SU-DHL-6 (cell line): ENCODE results near the gene KCNQ1OT1.

Experiments
- H2AFZ ChIP-seq: fragments of 200-600 bp; sonication (generic); 2 replicates; pipeline ENCODE4 v1.6.1; 2014; ENCODE audit warnings: low read depth, mild to moderate bottlenecking, moderate library complexity, mixed read lengths, antibody characterized with exemption, low read length; ENCODE audit not compliant: severe bottlenecking
- H3F3A ChIP-seq: fragments of 200-600 bp; shearing (Covaris generic); 2 replicates; pipeline ENCODE4 v1.6.0; 2016; ENCODE audit warnings: antibody characterized with exemption, mild to moderate bottlenecking; ENCODE audit not compliant: insufficient read depth
- H3K27ac ChIP-seq: fragments of 200-600 bp; sonication (generic); 2 replicates; pipeline ENCODE4 v1.5.1; 2016; ENCODE audit warnings: low read depth, mild to moderate bottlenecking, low read length, moderate library complexity, mixed read lengths
- H3K27me3 ChIP-seq: fragments of 200-600 bp; sonication (generic), shearing (Covaris generic); 2 replicates; pipeline ENCODE4 v1.6.0; 2014; ENCODE audit warnings: mild to moderate bottlenecking, low read length
- H3K36me3 ChIP-seq: fragments of 200-600 bp; sonication (generic); 2 replicates; pipeline ENCODE4 v1.6.1; 2014; ENCODE audit warnings: mild to moderate bottlenecking, low read length, mixed read lengths
- H3K4me2 ChIP-seq: fragments of 300-600, 200-600 bp; shearing (Covaris generic), sonication (generic); 2 replicates; pipeline ENCODE4 v1.6.0; 2014; ENCODE audit warnings: low read length, low read depth, mild to moderate bottlenecking; ENCODE audit not compliant: poor library complexity, severe bottlenecking
- H3K4me3 ChIP-seq: fragments of 200-600 bp; sonication (generic); 2 replicates; pipeline ENCODE4 v1.5.1; 2014; ENCODE audit warnings: antibody characterized with exemption, low read length, mild to moderate bottlenecking, mixed read lengths; ENCODE audit not compliant: insufficient read depth, poor library complexity, severe bottlenecking
- H3K79me2 ChIP-seq: fragments of 200-600 bp; sonication (generic); 2 replicates; pipeline ENCODE4 v1.6.1; 2014; ENCODE audit warnings: mild to moderate bottlenecking, low read length, moderate library complexity; ENCODE audit not compliant: insufficient read depth
- H3K9ac ChIP-seq: fragments of 200-600 bp; sonication (generic); 2 replicates; pipeline ENCODE4 v1.7.0; 2014; ENCODE audit warnings: mild to moderate bottlenecking, low read length
- H3K9me2 ChIP-seq: fragments of 200-600 bp; sonication (generic); replicated peaks from 2 replicates; pipeline ENCODE4 v1.6.1; 2014; ENCODE audit warnings: low read length; ENCODE audit not compliant: insufficient read depth
- H3K9me3 ChIP-seq: fragments of 200-600 bp; sonication (generic); 2 replicates; pipeline ENCODE4 v1.6.1; 2014; ENCODE audit warnings: low read length, mixed read lengths; ENCODE audit not compliant: insufficient read depth
- H4K20me1 ChIP-seq: fragments of 200-600 bp; sonication (generic); 2 replicates; pipeline ENCODE4 v1.6.1; 2014; ENCODE audit warnings: low read depth, mild to moderate bottlenecking, antibody characterized with exemption, low read length, moderate library complexity, mixed read lengths
- EZH2phosphoT487 ChIP-seq: fragments of 200-600 bp; sonication (generic), shearing (Covaris generic); conservative IDR thresholded peaks from 2 replicates; pipeline ENCODE4 v1.6.1; 2018; ENCODE audit warnings: mild to moderate bottlenecking, antibody characterized with exemption, low read length, moderate library complexity, mixed read lengths
- TF ChIP-seq, protein P1 (sequence below): fragments of 200-600 bp; sonication (generic); IDR thresholded peaks from one replicate; pipeline ENCODE4 v1.5.1; 2017; ENCODE audit warnings: antibody characterized with exemption, mild to moderate bottlenecking, low read length, moderate library complexity; ENCODE audit not compliant: insufficient read depth, poor library complexity, severe bottlenecking

Gene KCNQ1OT1

DNA sequence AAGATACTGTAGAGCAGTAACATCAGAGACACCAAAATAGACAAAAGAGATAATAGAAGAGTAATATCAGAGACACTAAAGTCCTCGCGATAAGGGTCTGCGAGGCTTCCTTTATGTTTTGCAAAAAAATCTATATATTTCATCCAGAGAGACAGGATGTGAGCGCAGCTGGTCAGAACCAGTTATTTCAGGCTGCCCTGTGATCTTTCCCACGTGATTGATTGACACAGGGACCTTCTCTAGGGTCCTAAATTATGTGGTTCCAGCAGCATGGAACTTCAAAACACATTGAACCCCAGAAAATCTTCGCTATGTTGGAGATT, 136.9 kb downstream of the KCNQ1OT1 start:
- Histone ChIP-seq H3K9me2 (no peaks in the 10 kb centered on the region), H3K4me2 (no peak overlapping the region), H3K9ac (no peak overlapping the region), H2AFZ (no peak overlapping the region), H3K27me3 (no peaks in the 10 kb centered on the region), H3K36me3 (no peaks in the 10 kb centered on the region), H3F3A (no peaks in the 10 kb centered on the region), H3K27ac (no peak overlapping the region), H3K9me3 (no peaks in the 10 kb centered on the region), H3K4me3 (no peak overlapping the region), H4K20me1 (no peaks in the 10 kb centered on the region), H3K79me2 (no peaks in the 10 kb centered on the region)
- TF ChIP-seq, protein P1, sequence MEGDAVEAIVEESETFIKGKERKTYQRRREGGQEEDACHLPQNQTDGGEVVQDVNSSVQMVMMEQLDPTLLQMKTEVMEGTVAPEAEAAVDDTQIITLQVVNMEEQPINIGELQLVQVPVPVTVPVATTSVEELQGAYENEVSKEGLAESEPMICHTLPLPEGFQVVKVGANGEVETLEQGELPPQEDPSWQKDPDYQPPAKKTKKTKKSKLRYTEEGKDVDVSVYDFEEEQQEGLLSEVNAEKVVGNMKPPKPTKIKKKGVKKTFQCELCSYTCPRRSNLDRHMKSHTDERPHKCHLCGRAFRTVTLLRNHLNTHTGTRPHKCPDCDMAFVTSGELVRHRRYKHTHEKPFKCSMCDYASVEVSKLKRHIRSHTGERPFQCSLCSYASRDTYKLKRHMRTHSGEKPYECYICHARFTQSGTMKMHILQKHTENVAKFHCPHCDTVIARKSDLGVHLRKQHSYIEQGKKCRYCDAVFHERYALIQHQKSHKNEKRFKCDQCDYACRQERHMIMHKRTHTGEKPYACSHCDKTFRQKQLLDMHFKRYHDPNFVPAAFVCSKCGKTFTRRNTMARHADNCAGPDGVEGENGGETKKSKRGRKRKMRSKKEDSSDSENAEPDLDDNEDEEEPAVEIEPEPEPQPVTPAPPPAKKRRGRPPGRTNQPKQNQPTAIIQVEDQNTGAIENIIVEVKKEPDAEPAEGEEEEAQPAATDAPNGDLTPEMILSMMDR = no peak
- no peak for TF ChIP-seq EZH2phosphoT487

DNA sequence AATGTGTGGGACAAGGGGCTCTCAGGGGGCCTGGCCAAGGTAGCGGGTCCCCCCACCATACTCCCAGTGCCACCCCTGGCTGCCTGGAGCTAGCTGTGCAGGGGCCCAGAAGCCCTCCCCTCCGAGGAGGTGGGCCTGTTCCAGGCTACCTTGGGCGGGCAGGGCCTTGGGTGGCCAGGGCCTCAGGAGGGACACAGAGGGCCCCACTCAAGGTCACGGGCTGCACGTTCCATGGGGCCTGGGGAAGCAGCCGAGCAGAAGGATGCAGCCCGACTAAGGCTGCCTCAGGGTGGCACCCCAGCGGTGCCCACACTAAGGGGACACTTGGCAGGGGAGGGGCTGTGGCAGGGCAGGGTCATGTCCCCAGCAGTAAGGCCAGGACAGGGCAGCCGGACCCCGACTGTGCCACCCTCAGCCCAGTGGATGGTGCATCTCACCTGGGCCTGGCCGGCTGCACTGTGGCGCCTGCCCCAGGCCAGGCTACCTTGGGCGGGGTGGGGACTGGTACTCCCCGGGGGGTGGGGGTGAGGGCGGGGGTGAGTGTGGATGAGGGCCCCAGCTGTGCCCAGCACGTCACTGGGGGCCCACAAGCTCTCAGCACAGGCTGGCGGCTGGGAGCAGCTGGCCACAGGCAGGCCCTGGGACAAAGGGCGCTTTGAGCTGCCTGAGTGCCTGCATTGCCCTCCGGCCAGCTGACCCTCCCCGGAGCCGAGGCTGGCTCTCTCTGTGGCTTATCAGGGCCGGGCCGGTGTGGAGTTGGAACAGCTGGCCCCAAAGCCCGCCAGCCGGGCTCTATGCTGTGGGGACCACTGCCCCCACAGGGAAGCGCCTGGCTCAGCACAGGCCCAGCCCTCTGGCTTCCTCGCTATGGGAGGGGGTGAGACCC, 137.9 kb downstream of the KCNQ1OT1 start:
- Histone ChIP-seq H3K36me3 (no peaks in the 10 kb centered on the region), H4K20me1 (no peaks in the 10 kb centered on the region), H3K27me3 (no peaks in the 10 kb centered on the region), H3K27ac (no peak overlapping the region), H2AFZ (no peak overlapping the region), H3K9ac (no peak overlapping the region), H3K4me3 (no peak overlapping the region), H3F3A (no peaks in the 10 kb centered on the region), H3K79me2 (no peaks in the 10 kb centered on the region), H3K9me3 (no peaks in the 10 kb centered on the region), H3K9me2 (no peaks in the 10 kb centered on the region), H3K4me2 (no peak overlapping the region)
- TF ChIP-seq, protein P1 = no peak
- TF ChIP-seq EZH2phosphoT487 = no peak

DNA sequence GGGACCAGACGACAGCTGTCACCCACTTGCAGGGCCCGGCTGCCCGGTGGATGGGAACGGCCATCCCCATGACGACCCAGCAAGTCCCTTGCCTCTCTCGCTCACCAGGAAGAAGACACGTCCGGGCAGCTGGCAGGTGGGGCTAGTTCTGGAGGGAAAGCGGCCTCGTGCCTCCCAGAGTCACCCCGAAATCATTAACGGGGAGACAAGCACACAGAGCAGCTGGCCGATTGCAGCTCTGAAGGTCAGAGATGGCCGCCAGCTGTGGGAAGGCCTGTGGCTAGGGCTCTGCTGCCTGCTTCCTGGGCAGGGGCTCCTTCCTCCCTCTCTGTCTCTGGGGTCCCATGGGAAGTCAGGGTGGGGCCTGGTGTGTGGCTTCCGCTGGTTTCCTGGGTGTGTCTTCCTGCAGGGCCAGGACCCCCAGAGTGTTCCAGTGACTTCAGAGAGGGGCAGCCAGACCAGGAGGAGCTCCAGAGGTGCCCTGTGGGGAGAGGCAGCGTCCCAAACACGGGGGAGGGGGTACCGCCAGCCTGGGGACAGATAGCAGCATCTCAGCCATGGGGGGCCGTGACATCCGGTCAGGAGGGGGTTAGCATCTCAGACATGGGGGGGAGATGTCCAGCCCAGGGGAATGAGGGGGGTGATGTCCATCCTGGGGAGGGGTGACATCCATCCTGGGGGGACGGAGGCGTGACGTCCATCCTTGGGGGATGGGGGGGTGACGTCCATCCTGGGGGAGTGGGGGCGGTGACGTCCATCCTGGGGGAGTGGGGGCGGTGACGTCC, 140.1 kb downstream of the KCNQ1OT1 start:
- Histone ChIP-seq H3F3A (no peaks in the 10 kb centered on the region), H3K4me3 (no peak overlapping the region), H3K9ac (no peak overlapping the region), H3K9me2 (no peaks in the 10 kb centered on the region), H3K9me3 (no peaks in the 10 kb centered on the region), H2AFZ (no peak overlapping the region), H3K36me3 (no peaks in the 10 kb centered on the region), H3K79me2 (no peaks in the 10 kb centered on the region), H3K27ac (no peak overlapping the region), H4K20me1 (no peaks in the 10 kb centered on the region), H3K4me2 (no peak overlapping the region), H3K27me3 (no peaks in the 10 kb centered on the region)
- TF ChIP-seq, protein P1 = no peak
- TF ChIP-seq EZH2phosphoT487 = no peak
